IMR-90 (cell line): ENCODE measurements around the gene SNIP1. TPM values are rescaled to one million over a fixed set of nuclear protein-coding genes. Genes with fewer than 3 reads are reported as not detected.

ENCODE experiments used
- ATAC-seq: fragments of 200-7000 bp; cut with Tn5 transposase; 2 replicates; pipeline ENCODE4 v1.9.1; 2020; ENCODE audit warnings: low read depth, mild to moderate bottlenecking, moderate library complexity
- BruUV-seq: library from RNA; stranded (reverse); fragments of 400-500 nt; replicated peaks from 2 replicates; lab custom pipeline; 2021; lab: Mats Ljungman, UMichigan
- CTCF ChIA-PET: fragments of 300-600 bp; formaldehyde crosslinking; extraction: SDS; loops from one replicate; lab custom pipeline; 2021; ENCODE audit warnings: antibody characterized with exemption; lab: Yijun Ruan, JAX
- POLR2A ChIA-PET: fragments of 300-600 bp; sonication (Branson Sonifier 250); formaldehyde crosslinking; loops from one replicate; lab custom pipeline; 2022; ENCODE audit warnings: antibody characterized with exemption; ENCODE audit not compliant: unreplicated experiment; lab: Charles Lee
- DNase-seq: peaks from one replicate; pipeline ENCODE4 v3.0.0; 2013
- H2AFZ ChIP-seq: replicated peaks from 2 replicates; pipeline ENCODE3; 2013; ENCODE audit warnings: low read length, mild to moderate bottlenecking; ENCODE audit not compliant: poor library complexity
- H2AK5ac ChIP-seq: 2 replicates; pipeline ENCODE4 v1.6.1; 2013; ENCODE audit warnings: low read depth, low read length, inconsistent platforms
- H2AK9ac ChIP-seq: replicated peaks from 2 replicates; pipeline ENCODE3; 2013; ENCODE audit warnings: mild to moderate bottlenecking, low read depth, low read length, moderate library complexity; ENCODE audit not compliant: poor library complexity
- H2BK120ac ChIP-seq: 2 replicates; pipeline ENCODE4 v1.6.1; 2013; ENCODE audit warnings: low read depth, low read length, inconsistent platforms
- H2BK15ac ChIP-seq: 3 replicates; pipeline ENCODE4 v1.6.1; 2013; ENCODE audit warnings: low read depth, low read length, inconsistent platforms
- H2BK20ac ChIP-seq: 2 replicates; pipeline ENCODE4 v1.6.1; 2013; ENCODE audit warnings: low read depth, mild to moderate bottlenecking, inconsistent platforms, low read length, moderate library complexity
- H2BK5ac ChIP-seq: 2 replicates; pipeline ENCODE4 v1.6.1; 2013; ENCODE audit warnings: mild to moderate bottlenecking, low read depth, low read length, inconsistent platforms; ENCODE audit not compliant: poor library complexity, severe bottlenecking
- H3K14ac ChIP-seq: replicated peaks from 2 replicates; pipeline ENCODE4 v1.6.1; 2013; ENCODE audit warnings: low read depth, low read length, inconsistent platforms
- H3K18ac ChIP-seq: 2 replicates; pipeline ENCODE4 v1.6.1; 2013; ENCODE audit warnings: low read depth, low read length, control low read depth
- H3K23ac ChIP-seq: 2 replicates; pipeline ENCODE4 v1.6.1; 2013; ENCODE audit warnings: low read depth, low read length, inconsistent platforms
- H3K27ac ChIP-seq: 2 replicates; pipeline ENCODE4 v1.5.1; 2013; ENCODE audit warnings: mild to moderate bottlenecking, control low read depth, low read length; ENCODE audit not compliant: insufficient read depth
- H3K27me3 ChIP-seq: 2 replicates; pipeline ENCODE4 v1.6.1; 2013; ENCODE audit warnings: low read length; ENCODE audit not compliant: control insufficient read depth, insufficient read depth
- H3K36me3 ChIP-seq: 2 replicates; pipeline ENCODE4 v1.6.1; 2013; ENCODE audit warnings: low read length, mixed read lengths; ENCODE audit not compliant: control insufficient read depth, insufficient read depth
- H3K4ac ChIP-seq: 2 replicates; pipeline ENCODE4 v1.6.1; 2013; ENCODE audit warnings: low read depth, low read length, inconsistent platforms
- H3K4me1 ChIP-seq: 2 replicates; pipeline ENCODE4 v1.6.1; 2013; ENCODE audit warnings: low read length, mixed read lengths; ENCODE audit not compliant: control insufficient read depth, insufficient read depth
- H3K4me2 ChIP-seq: 2 replicates; pipeline ENCODE4 v1.6.1; 2013; ENCODE audit warnings: low read depth, mild to moderate bottlenecking, control low read depth, low read length, moderate library complexity
- H3K4me3 ChIP-seq: 2 replicates; pipeline ENCODE4 v1.5.1; 2013; ENCODE audit warnings: low read depth, mild to moderate bottlenecking, control low read depth, low read length, moderate library complexity; ENCODE audit not compliant: insufficient read depth
- H3K56ac ChIP-seq: 2 replicates; pipeline ENCODE4 v1.6.1; 2013; ENCODE audit warnings: low read length, inconsistent platforms; ENCODE audit not compliant: insufficient read depth; ENCODE audit errors: extremely low read depth
- H3K79me1 ChIP-seq, 2 experiments: 2 replicates each; pipeline ENCODE4 v1.6.1; 2013; ENCODE audit warnings: low read length in 2 of 2, inconsistent platforms in 1 of 2, low read depth in 1 of 2
- H3K9ac ChIP-seq: 2 replicates; pipeline ENCODE4 v1.6.1; 2013; ENCODE audit warnings: low read depth, low read length, control low read depth
- H3K9me1 ChIP-seq: 2 replicates; pipeline ENCODE4 v1.6.1; 2013; ENCODE audit warnings: low read length, inconsistent platforms; ENCODE audit not compliant: insufficient read depth
- H3K9me3 ChIP-seq: 2 replicates; pipeline ENCODE4 v1.6.1; 2013; ENCODE audit warnings: low read length; ENCODE audit not compliant: control insufficient read depth, insufficient read depth
- H4K20me1 ChIP-seq: 2 replicates; pipeline ENCODE4 v1.6.1; 2013; ENCODE audit warnings: low read length, inconsistent platforms; ENCODE audit not compliant: insufficient read depth
- H4K5ac ChIP-seq: 2 replicates; pipeline ENCODE4 v1.6.1; 2013; ENCODE audit warnings: mild to moderate bottlenecking, low read depth, low read length, control low read depth
- H4K8ac ChIP-seq, 2 experiments: 2 replicates each; pipeline ENCODE4 v1.6.1; 2013; ENCODE audit warnings: low read depth in 2 of 2, low read length in 2 of 2, control low read depth in 1 of 2, inconsistent platforms in 1 of 2
- H4K91ac ChIP-seq: 2 replicates; pipeline ENCODE4 v1.6.1; 2013; ENCODE audit warnings: low read depth, low read length, inconsistent platforms; ENCODE audit not compliant: insufficient read depth
- BHLHE40 ChIP-seq: fragments of 150-350 bp; IDR thresholded peaks from 2 replicates; pipeline ENCODE4 v1.6.1; 2016; ENCODE audit warnings: mild to moderate bottlenecking, low read depth, low read length
- CEBPB ChIP-seq: IDR thresholded peaks from 2 replicates; pipeline ENCODE4 v1.6.1; 2012; ENCODE audit warnings: low read depth, low read length, improper control_type of control experiment
- MAFK ChIP-seq: IDR thresholded peaks from 2 replicates; pipeline ENCODE4 v1.6.1; 2012; ENCODE audit warnings: low read depth, low read length, improper control_type of control experiment
- POLR2A ChIP-seq: IDR thresholded peaks from 2 replicates; pipeline ENCODE4 v1.6.1; 2012; ENCODE audit warnings: mild to moderate bottlenecking, low read depth, low read length
- RCOR1 ChIP-seq: IDR thresholded peaks from 2 replicates; pipeline ENCODE4 v1.6.1; 2012; ENCODE audit warnings: mild to moderate bottlenecking, low read length, improper control_type of control experiment; ENCODE audit not compliant: insufficient replicate concordance
- dilution Hi-C: fragments of 300-500 bp; cut with HindIII; formaldehyde crosslinking; loops from one replicate; pipeline ENCODE4 v1.14.3; 2018; ENCODE audit warnings: low sequenced_read_pairs; ENCODE audit not compliant: unreplicated experiment
- in situ Hi-C: fragments of 300-500 bp; cut with MboI; formaldehyde crosslinking; loops from 3 replicates; pipeline ENCODE4 v1.14.3; 2019; ENCODE audit warnings: low sequenced_read_pairs, inconsistent platforms, mixed read lengths
- intact Hi-C: fragments of 100-400 bp; cut with micrococcal nuclease; formaldehyde crosslinking; loops from 2 replicates; pipeline ENCODE4 v1.10.0; 2022
- polyA plus RNA-seq, 3 experiments: library from polyadenylated mRNA; depleted of rRNA; stranded (reverse); fragments of >200 nt; gene quantifications; 2 replicates each; pipeline ENCODE4 v1.2.3, GENCODE V29; 2012; ENCODE audit warnings: low replicate concordance in 1 of 3
- total RNA-seq: library from RNA; depleted of rRNA; stranded (reverse); fragments of >200 nt; gene quantifications from 2 replicates; pipeline ENCODE4 v1.2.3, GENCODE V29; 2012

Gene SNIP1
- total and polyA plus RNA-seq, 2 of the 4 experiments (the other 2 are of a cell fraction) = 6.8 to 11.3 TPM

DNA sequence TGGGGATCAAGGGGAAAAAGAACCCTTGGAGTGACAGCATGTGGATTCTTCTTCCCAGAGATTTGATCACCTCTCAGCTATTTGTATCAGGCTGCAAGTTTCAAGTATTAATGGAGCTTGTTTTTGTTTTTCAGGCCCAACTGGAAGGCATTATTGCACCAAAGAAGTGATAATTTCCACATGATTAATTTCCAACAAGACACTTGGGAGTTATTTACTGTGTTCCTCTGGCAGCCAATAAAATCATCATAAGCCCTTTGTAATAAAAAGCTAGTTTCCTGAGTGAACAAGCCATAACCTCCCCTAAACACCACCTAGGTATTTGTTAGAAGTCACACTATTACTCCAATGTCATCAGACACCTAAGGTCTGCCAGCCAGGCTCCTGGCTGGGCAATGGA, 10.8 kb upstream of the SNIP1 start:
- H3K4me3 ChIP-seq = no peak overlapping the region
- H3K23ac ChIP-seq = no peak overlapping the region
- BruUV-seq = no TSS peak
- in situ Hi-C loops (no loop called here), intact Hi-C loops (no loop called here), dilution Hi-C loops (no loop called here)
- H3K9ac ChIP-seq = no peak overlapping the region
- no peak overlapping the region for H2BK20ac ChIP-seq
- H3K4me1 ChIP-seq = no peaks in the 10 kb centered on the region
- no peak for TF ChIP-seq MAFK
- TF ChIP-seq POLR2A = no peak
- TF ChIP-seq RCOR1 = no peak
- TF ChIP-seq BHLHE40 = no peak
- TF ChIP-seq CEBPB = no peak
- H4K91ac ChIP-seq = no peak overlapping the region
- no peak overlapping the region for H4K8ac ChIP-seq
- no peak overlapping the region for H3K14ac ChIP-seq
- no peak overlapping the region for H3K27ac ChIP-seq
- peaks cover 7 to 9% of the 10 kb centered on the region in 2 experiments; a peak in 2 of 4 replicates for H3K79me1 ChIP-seq
- no peak overlapping the region for H2AK9ac ChIP-seq
- ChIA-PET POLR2A (no interaction called here), CTCF (no interaction called here)
- H3K27me3 ChIP-seq = no peaks in the 10 kb centered on the region
- no peaks in the 10 kb centered on the region; the same call in 1 of the 2 replicates for H4K20me1 ChIP-seq
- H3K9me3 ChIP-seq = no peaks in the 10 kb centered on the region
- H3K4me2 ChIP-seq = no peak overlapping the region
- H3K4ac ChIP-seq = no peak overlapping the region
- H3K36me3 ChIP-seq = peaks cover 40% of the 10 kb centered on the region
- H3K56ac ChIP-seq = no peak overlapping the region
- H2AK5ac ChIP-seq = no peak overlapping the region
- H2AFZ ChIP-seq = no peak overlapping the region
- no peak overlapping the region for H4K5ac ChIP-seq
- H2BK5ac ChIP-seq = no peak overlapping the region
- ATAC-seq (no peak), DNase-seq (no peak)
- no peak overlapping the region for H2BK15ac ChIP-seq
- no peaks in the 10 kb centered on the region for H3K9me1 ChIP-seq
- H3K18ac ChIP-seq = no peak overlapping the region
- no peak overlapping the region for H2BK120ac ChIP-seq
